ENCODE data around the gene TP53RK.

Gene TP53RK

DNA sequence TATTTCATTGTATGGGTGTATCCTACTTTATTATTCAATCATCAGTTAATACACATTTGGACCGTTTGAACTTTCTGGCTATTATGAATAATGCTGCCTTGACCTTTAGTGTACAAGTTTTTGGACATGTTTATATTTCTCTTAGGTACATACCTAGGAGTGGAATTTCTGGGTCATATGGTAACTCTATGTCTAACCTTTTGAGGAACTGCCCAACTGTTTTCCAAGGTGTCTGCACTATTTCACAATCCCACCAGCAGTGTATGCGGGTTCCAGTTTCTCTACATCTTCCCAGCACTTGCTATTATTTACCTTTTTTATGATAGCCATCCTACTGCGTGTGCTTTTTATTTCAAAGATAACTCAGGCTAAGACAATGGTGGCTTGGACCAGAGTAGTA, 23.6 kb downstream of the TP53RK start:
- TF ChIP-seq, protein P1, sequence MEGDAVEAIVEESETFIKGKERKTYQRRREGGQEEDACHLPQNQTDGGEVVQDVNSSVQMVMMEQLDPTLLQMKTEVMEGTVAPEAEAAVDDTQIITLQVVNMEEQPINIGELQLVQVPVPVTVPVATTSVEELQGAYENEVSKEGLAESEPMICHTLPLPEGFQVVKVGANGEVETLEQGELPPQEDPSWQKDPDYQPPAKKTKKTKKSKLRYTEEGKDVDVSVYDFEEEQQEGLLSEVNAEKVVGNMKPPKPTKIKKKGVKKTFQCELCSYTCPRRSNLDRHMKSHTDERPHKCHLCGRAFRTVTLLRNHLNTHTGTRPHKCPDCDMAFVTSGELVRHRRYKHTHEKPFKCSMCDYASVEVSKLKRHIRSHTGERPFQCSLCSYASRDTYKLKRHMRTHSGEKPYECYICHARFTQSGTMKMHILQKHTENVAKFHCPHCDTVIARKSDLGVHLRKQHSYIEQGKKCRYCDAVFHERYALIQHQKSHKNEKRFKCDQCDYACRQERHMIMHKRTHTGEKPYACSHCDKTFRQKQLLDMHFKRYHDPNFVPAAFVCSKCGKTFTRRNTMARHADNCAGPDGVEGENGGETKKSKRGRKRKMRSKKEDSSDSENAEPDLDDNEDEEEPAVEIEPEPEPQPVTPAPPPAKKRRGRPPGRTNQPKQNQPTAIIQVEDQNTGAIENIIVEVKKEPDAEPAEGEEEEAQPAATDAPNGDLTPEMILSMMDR (conservative IDR thresholded peaks at IDR 0.05): no peak
- H3K27ac ChIP-seq: no peak overlapping the region

DNA sequence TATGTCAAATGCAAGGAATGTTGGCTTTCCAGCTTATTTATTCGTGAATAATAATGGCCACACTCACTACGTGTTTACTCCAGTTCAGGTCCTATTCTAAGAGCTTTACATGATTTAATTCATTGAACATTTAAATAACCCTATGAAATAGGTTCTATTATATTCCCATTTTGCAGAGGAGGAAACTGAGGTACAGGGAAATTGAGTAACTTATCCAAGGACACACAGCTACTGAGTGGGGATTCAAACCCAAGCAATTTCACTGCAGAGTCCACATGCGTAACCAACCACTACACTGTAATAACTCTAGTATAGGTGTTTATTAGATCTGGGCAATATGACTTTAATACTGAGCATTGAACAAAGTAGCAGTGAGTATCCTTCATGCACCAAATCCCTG, 25.7 kb downstream of the TP53RK start:
- no peak overlapping the region for H3K27ac ChIP-seq
- TF ChIP-seq, protein P1 (conservative IDR thresholded peaks at IDR 0.05): no peak

DNA sequence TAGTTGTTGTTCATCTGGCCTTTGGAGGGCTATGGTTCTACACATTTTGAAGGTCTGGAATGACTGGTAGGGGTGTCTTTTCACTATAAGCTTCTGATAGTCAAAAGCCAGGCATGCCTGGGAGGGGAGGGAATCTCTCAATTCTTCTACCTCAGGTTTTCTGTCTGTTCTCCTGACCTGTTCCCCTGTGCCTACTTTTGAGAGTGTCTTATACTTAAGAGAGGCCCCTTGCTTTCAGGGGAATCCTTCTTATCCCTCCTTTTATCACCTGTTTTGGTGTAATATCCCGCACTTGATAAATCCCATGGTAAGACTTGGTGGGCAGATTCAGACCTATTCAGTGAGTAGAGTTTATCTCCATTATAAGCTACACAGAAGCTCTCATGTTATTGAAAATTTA, 27.6 kb downstream of the TP53RK start:
- H3K27ac ChIP-seq: no peak overlapping the region
- TF ChIP-seq, protein P1 (conservative IDR thresholded peaks at IDR 0.05): no peak

DNA sequence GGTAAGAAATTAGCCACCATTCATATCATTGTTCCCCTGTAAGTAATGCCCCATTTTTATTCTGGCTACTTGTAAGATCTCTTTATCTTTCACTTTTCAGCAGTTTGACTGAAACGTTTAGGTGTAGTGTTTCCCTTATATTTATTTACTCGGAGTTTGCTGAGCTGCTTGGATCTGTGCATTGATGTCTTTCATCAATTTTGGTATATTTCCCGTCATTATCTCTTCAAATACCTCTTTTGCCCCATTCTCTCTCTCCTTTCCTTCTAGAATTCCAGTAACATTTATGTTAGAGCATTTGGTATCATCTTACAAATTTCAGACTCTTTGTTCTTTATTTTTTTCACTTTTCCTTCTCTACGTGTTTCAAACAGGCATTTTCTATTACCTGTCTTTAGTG, 28.8 kb downstream of the TP53RK start:
- TF ChIP-seq, protein P1 (conservative IDR thresholded peaks at IDR 0.05): no peak
- H3K27ac ChIP-seq: no peak overlapping the region

DNA sequence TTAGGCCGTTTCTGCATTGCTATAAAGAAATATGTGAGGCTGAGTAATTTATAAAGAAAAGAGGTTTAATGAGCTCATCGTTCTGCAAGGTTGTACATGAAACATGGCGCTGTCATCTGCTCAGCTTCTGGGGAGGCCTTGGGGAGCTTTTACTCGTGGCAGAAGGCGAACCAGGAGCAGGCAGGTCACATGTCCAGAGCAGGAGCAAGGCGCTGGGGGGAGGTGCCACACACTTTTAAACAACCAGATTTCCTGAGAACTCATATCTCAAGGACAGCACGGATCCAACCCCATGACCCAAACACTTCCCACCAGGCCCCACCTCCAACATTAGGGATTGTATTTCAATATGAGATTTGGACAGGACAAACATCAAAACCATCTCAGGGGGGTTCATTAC, 31.6 kb downstream of the TP53RK start:
- TF ChIP-seq, protein P1 (conservative IDR thresholded peaks at IDR 0.05): no peak
- no peak overlapping the region for H3K27ac ChIP-seq

DNA sequence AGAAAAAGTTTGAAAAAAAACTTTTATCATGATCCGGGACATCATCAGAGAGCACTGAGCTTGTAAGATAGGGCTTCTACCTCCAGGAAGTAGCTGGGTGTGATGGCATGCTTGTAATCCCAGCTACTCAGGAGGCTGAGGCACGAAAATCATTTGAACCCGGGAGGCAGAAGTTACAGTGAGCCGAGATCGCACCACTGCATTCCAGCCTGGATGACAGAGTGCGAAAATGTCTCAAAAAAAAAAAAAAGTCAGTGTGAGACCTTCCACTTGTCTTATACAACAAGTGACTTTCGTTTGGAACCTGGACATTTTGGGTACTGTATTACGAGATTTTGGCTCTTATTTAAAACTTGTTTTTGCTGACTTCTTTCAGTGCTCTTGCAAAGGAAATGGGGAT, 32.1 kb downstream of the TP53RK start:
- TF ChIP-seq, protein P1 (conservative IDR thresholded peaks at IDR 0.05): no peak
- H3K27ac ChIP-seq: no peak overlapping the region

DNA sequence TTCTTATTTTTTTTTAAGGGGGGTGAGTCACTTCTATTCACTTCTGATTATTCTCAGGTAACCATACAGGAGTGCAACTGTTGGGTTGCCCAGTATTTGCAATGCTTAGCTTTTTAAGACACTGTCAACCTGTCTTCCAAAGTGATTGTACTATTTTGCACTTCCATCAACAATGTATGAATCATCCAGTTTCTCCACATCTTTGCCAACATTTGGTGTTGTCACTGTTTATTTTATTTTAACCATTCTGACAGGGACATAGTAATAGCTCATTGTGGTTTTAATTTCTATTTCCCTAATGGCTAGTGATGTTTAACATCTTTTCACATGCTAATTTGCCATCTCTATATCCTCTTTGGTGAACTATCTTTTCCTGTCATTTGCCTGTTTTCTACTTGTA, 36.5 kb downstream of the TP53RK start:
- no peak overlapping the region for H3K27ac ChIP-seq

More for the DNA sequence above, 36.5 kb downstream of the TP53RK start:
- TF ChIP-seq, protein P1 (conservative IDR thresholded peaks at IDR 0.05): no peak

Data from VCaP (cell line).